Gastroesophageal sphincter (tissue), 4 donors: ENCODE measurements around the gene DCTN2. TPM values are rescaled to one million over a fixed set of nuclear protein-coding genes. Genes with fewer than 3 reads are reported as not detected.

ENCODE experiments used
- ATAC-seq: fragments of 150-250 bp; one replicate; pipeline ENCODE4 v1.9.1; 2016; ENCODE audit warnings: mild to moderate bottlenecking, moderate library complexity
- H3K27ac ChIP-seq, 4 donors: fragments of 200-600 bp; sonication (generic) in 3 of 4; 1 replicate in 3 of 4; 2 replicates in 1 of 4; pipeline ENCODE4 v1.5.1; 2016 to 2019
- H3K27me3 ChIP-seq: fragments of 200-600 bp; sonication (generic); one replicate; pipeline ENCODE4 v1.5.1; 2019
- H3K36me3 ChIP-seq, 2 donors: fragments of 200-600 bp; sonication (generic); one replicate each; pipeline ENCODE4 v1.5.1; 2019; ENCODE audit warnings: control low read depth in 1 of 2
- H3K4me1 ChIP-seq, 3 donors: fragments of 200-600 bp; sonication (generic); 1 replicate in 2 of 3; 2 replicates in 1 of 3; pipeline ENCODE4 v1.5.1; 2016 to 2019; ENCODE audit warnings: control low read depth in 2 of 3
- H3K4me3 ChIP-seq, 2 donors: fragments of 200-600 bp; sonication (generic); one replicate each; pipeline ENCODE4 v1.5.1; 2019; ENCODE audit warnings: mild to moderate bottlenecking in 1 of 2, moderate library complexity in 1 of 2
- H3K9me3 ChIP-seq, 3 donors: fragments of 200-600 bp; sonication (generic); one replicate each; pipeline ENCODE4 v1.5.1; 2017 to 2019; ENCODE audit warnings: control low read depth in 2 of 3
- CTCF ChIP-seq, 4 experiments: fragments of 200-600 bp in 2 of 4; fragments of 450-650 bp in 2 of 4; sonication (generic) in 1 of 4; IDR thresholded peaks; one replicate each; pipeline ENCODE4 v1.5.1; 2017 to 2019; ENCODE audit warnings: antibody characterized with exemption in 4 of 4, mild to moderate bottlenecking in 2 of 4, moderate library complexity in 2 of 4
- EP300 ChIP-seq: sonication (generic); formaldehyde crosslinking; IDR thresholded peaks from one replicate; pipeline ENCODE4 v1.6.1; 2017; ENCODE audit warnings: antibody characterized with exemption, mild to moderate bottlenecking
- POLR2A ChIP-seq, 2 donors: fragments of 450-650 bp; IDR thresholded peaks; one replicate each; pipeline ENCODE4 v1.6.1; 2017; ENCODE audit warnings: antibody characterized with exemption in 2 of 2, mild to moderate bottlenecking in 2 of 2, moderate library complexity in 1 of 2
- POLR2AphosphoS5 ChIP-seq: sonication (generic); formaldehyde crosslinking; IDR thresholded peaks from one replicate; pipeline ENCODE4 v1.6.1; 2017; ENCODE audit warnings: antibody characterized with exemption
- WGBS, 2 donors: methylation state at CpG; one replicate each; pipeline ENCODE4 v1.1.5; 2018; ENCODE audit warnings: low coverage in 1 of 2; 5-methylcytosine and 5-hydroxymethylcytosine counted together
- total RNA-seq, 4 donors: library from RNA; depleted of rRNA; stranded (reverse); fragments of >200 nt; gene quantifications; one replicate each; pipeline ENCODE4 v1.1.0, GENCODE V29; 2016

DCTN2 gene
- total RNA-seq, 4 donors from 2014 or later = 138 to 204 (median 182) TPM

GRCh38 chr12:57549909-57550640 lies 3.1 kb upstream of the DCTN2 start, which contains the start of gene KIF5A:
KIF5A (plus strand) TSS chr12:57550044; CDS start chr12:57550272, 228 bp downstream.
- H3K27ac ChIP-seq = peak within 1 kb of the TSS in 1 of 4 donors; percentile 38
- TF ChIP-seq POLR2A (IDR thresholded peaks at IDR 0.05) (no peak), CTCF (IDR thresholded peaks at IDR 0.05) (peak in 1 of 4 experiments; percentile 42), EP300 (no peak), POLR2AphosphoS5 (no peak)
- no peaks in the 10 kb centered on the region for H3K36me3 ChIP-seq
- no peak for ATAC-seq
- 8 to 11% methylated on average over 4 to 6 of the region's 52 CpGs for WGBS, 2 donors
- H3K27me3 ChIP-seq = peaks cover 28% of the 10 kb centered on the region
- peak within 1 kb of the TSS; percentile 41 to 54 for H3K4me3 ChIP-seq
- H3K4me1 ChIP-seq = peaks cover 3 to 35% (median 15%) of the 10 kb centered on the region in 3 donors
- H3K9me3 ChIP-seq = no peaks in the 10 kb centered on the region

- TF ChIP-seq POLR2A (IDR thresholded peaks at IDR 0.05) (no peak), POLR2AphosphoS5 (no peak), EP300 (no peak), CTCF (IDR thresholded peaks at IDR 0.05) (no peak)
- Histone ChIP-seq H3K9me3 (no peaks in the 10 kb centered on the region), H3K27me3 (peaks cover 28% of the 10 kb centered on the region), H3K4me3 (peak overlapping the region; percentile 41 to 54), H3K4me1 (peaks cover 3 to 42% (median 15%) of the 10 kb centered on the region in 3 donors), H3K27ac (peak overlapping the region in 1 of 4 donors; percentile 38), H3K36me3 (no peaks in the 10 kb centered on the region)
- 31 to 70% methylated on average over 2 to 12 of the region's 13 CpGs for WGBS, 2 donors
- ATAC-seq = no peak
Measured at GRCh38 chr12:57549203-57549908, 2.4 kb upstream of the DCTN2 start.

GRCh38 chr12:57548488-57548887 lies 1.5 kb upstream of the DCTN2 start:
- 49 to 82% methylated on average over 2 of the region's 2 CpGs for WGBS, 2 donors
- H3K4me3 ChIP-seq = no peak overlapping the region
- TF ChIP-seq CTCF (IDR thresholded peaks at IDR 0.05) = no peak
- TF ChIP-seq EP300 = no peak
- no peak for TF ChIP-seq POLR2AphosphoS5
- TF ChIP-seq POLR2A (IDR thresholded peaks at IDR 0.05) = no peak
- H3K27me3 ChIP-seq = peaks cover 28% of the 10 kb centered on the region
- no peaks in the 10 kb centered on the region for H3K36me3 ChIP-seq
- H3K9me3 ChIP-seq = no peaks in the 10 kb centered on the region
- ATAC-seq = no peak
- no peak overlapping the region for H3K27ac ChIP-seq
- H3K4me1 ChIP-seq = peaks cover 3 to 49% (median 15%) of the 10 kb centered on the region in 3 donors

GRCh38 chr12:57548013-57548315 lies 972 bp upstream of the DCTN2 start:
- no peak overlapping the region for H3K27ac ChIP-seq
- peaks cover 3 to 54% (median 15%) of the 10 kb centered on the region in 3 donors for H3K4me1 ChIP-seq
- ATAC-seq = no peak
- 76% methylated on average over 2 of the region's 2 CpGs; no CpG with 5 or more reads in 1 of the 2 donors for WGBS, 2 donors
- no peak overlapping the region for H3K4me3 ChIP-seq
- H3K9me3 ChIP-seq = no peaks in the 10 kb centered on the region
- no peak for TF ChIP-seq EP300
- no peak for TF ChIP-seq CTCF (IDR thresholded peaks at IDR 0.05)
- no peak for TF ChIP-seq POLR2AphosphoS5
- no peak for TF ChIP-seq POLR2A (IDR thresholded peaks at IDR 0.05)
- peaks cover 28% of the 10 kb centered on the region for H3K27me3 ChIP-seq
- no peaks in the 10 kb centered on the region for H3K36me3 ChIP-seq
